Measurements from ENCODE around the gene TGFB3. TPM values are rescaled to one million over a fixed set of nuclear protein-coding genes. Genes with fewer than 3 reads are reported as not detected.

The TGFB3 gene
- total and polyA plus RNA-seq, 10 donors, result 4.0 to 61.0 (median 8.3) TPM

DNA sequence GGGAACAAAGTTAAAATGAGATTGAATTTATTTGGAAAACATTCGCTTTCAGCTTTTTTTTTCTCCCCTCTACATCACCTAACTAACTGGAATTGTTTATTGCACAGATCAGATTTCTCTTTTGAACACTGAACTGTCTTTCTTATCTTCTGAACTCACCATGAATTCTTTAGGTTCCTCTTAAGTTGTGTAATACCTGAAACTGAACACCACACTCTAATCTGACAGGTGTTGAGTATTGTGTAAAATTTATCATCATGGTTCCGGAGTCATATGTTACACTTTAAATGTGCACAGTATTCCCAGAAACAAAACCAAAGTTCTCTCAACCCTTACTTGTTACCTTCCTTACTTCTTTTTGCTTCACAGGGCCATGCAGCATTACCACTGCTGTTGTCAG, 66.8 kb downstream of the TGFB3 start:
- intact Hi-C loops (cut with DNase I; ENCODE audit: low total_unique reads), result no loop called here
- no peaks in the 10 kb centered on the region for H3K27me3 ChIP-seq (replicated peaks in 1 of 7)
- DNase-seq, result no peak
- peaks cover 0 to 12% (median 0%) of the 10 kb centered on the region in 6 donors for H3K36me3 ChIP-seq
- H3K27ac ChIP-seq, result no peak overlapping the region
- no peak overlapping the region for H3K4me3 ChIP-seq
- TF ChIP-seq, protein P1, sequence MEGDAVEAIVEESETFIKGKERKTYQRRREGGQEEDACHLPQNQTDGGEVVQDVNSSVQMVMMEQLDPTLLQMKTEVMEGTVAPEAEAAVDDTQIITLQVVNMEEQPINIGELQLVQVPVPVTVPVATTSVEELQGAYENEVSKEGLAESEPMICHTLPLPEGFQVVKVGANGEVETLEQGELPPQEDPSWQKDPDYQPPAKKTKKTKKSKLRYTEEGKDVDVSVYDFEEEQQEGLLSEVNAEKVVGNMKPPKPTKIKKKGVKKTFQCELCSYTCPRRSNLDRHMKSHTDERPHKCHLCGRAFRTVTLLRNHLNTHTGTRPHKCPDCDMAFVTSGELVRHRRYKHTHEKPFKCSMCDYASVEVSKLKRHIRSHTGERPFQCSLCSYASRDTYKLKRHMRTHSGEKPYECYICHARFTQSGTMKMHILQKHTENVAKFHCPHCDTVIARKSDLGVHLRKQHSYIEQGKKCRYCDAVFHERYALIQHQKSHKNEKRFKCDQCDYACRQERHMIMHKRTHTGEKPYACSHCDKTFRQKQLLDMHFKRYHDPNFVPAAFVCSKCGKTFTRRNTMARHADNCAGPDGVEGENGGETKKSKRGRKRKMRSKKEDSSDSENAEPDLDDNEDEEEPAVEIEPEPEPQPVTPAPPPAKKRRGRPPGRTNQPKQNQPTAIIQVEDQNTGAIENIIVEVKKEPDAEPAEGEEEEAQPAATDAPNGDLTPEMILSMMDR (IDR thresholded peaks at IDR 0.05 in 8 of 11, conservative IDR thresholded peaks at IDR 0.05 in 3 of 11), result no peak
- TF ChIP-seq POLR2A (IDR thresholded peaks at IDR 0.05) (no peak), POLR2AphosphoS5 (IDR thresholded peaks at IDR 0.05) (no peak)
- 91 to 100% (median 94%) methylated on average over 2 of the region's 2 CpGs for WGBS, 5 donors
- H3K4me1 ChIP-seq, result no peaks in the 10 kb centered on the region
- no peaks in the 10 kb centered on the region for H3K9me3 ChIP-seq

GRCh38 chr14:75913183-75913582, 68.6 kb downstream of the TGFB3 start:
- no peaks in the 10 kb centered on the region for H3K27me3 ChIP-seq (replicated peaks in 1 of 7)
- H3K4me1 ChIP-seq, result no peaks in the 10 kb centered on the region
- H3K27ac ChIP-seq, result no peak overlapping the region
- H3K9me3 ChIP-seq, result no peaks in the 10 kb centered on the region
- no peak for DNase-seq
- TF ChIP-seq, protein P1 (IDR thresholded peaks at IDR 0.05 in 8 of 11, conservative IDR thresholded peaks at IDR 0.05 in 3 of 11), result no peak
- TF ChIP-seq POLR2A (IDR thresholded peaks at IDR 0.05), result no peak
- TF ChIP-seq POLR2AphosphoS5 (IDR thresholded peaks at IDR 0.05), result no peak
- intact Hi-C loops (cut with DNase I; ENCODE audit: low total_unique reads), result no loop called here
- peaks cover 0 to 29% (median 0%) of the 10 kb centered on the region in 6 donors for H3K36me3 ChIP-seq
- no peak overlapping the region for H3K4me3 ChIP-seq
- WGBS, 5 donors, result 95 to 99% (median 96%) methylated on average over 2 of the region's 2 CpGs

- no peaks in the 10 kb centered on the region for H3K9me3 ChIP-seq
- no peak overlapping the region for H3K4me3 ChIP-seq
- no peaks in the 10 kb centered on the region for H3K27me3 ChIP-seq (replicated peaks in 1 of 7)
- TF ChIP-seq POLR2AphosphoS5 (IDR thresholded peaks at IDR 0.05) (no peak), POLR2A (IDR thresholded peaks at IDR 0.05) (no peak)
- TF ChIP-seq, protein P1 (IDR thresholded peaks at IDR 0.05 in 8 of 11, conservative IDR thresholded peaks at IDR 0.05 in 3 of 11), result no peak
- DNase-seq, result no peak
- peaks cover 0 to 2% (median under 1%) of the 10 kb centered on the region in 6 donors for H3K4me1 ChIP-seq
- H3K27ac ChIP-seq, result no peak overlapping the region
- intact Hi-C loops (cut with DNase I; ENCODE audit: low total_unique reads), result no loop called here
- 84 to 89% (median 87%) methylated on average over 7 of the region's 7 CpGs for WGBS, 5 donors
- peaks cover 0 to 34% (median 0%) of the 10 kb centered on the region in 6 donors for H3K36me3 ChIP-seq
Measured at GRCh38 chr14:75911883-75912282, 69.9 kb downstream of the TGFB3 start.

GRCh38 chr14:75910048-75910447, 71.7 kb downstream of the TGFB3 start:
- H3K9me3 ChIP-seq, result no peaks in the 10 kb centered on the region
- intact Hi-C loops (cut with DNase I; ENCODE audit: low total_unique reads), result no loop called here
- WGBS, 5 donors, result 85 to 98% (median 94%) methylated on average over 2 of the region's 2 CpGs
- H3K27ac ChIP-seq, result no peak overlapping the region
- no peak for DNase-seq
- peaks cover 0 to 20% (median 8%) of the 10 kb centered on the region in 6 donors for H3K4me1 ChIP-seq
- no peak overlapping the region for H3K4me3 ChIP-seq
- H3K27me3 ChIP-seq (replicated peaks in 1 of 7), result no peaks in the 10 kb centered on the region
- H3K36me3 ChIP-seq, result peaks cover 0 to 23% (median 0%) of the 10 kb centered on the region in 6 donors
- TF ChIP-seq POLR2A (IDR thresholded peaks at IDR 0.05) (no peak), POLR2AphosphoS5 (IDR thresholded peaks at IDR 0.05) (no peak)
- TF ChIP-seq, protein P1 (IDR thresholded peaks at IDR 0.05 in 8 of 11, conservative IDR thresholded peaks at IDR 0.05 in 3 of 11), result no peak
